ENCODE results near the gene LIN7A. TPM values are rescaled to one million over a fixed set of nuclear protein-coding genes. Genes with fewer than 3 reads are reported as not detected.

Gene LIN7A
- polyA plus RNA-seq, 1 donor from 2014 or later = 31.5 TPM

DNA sequence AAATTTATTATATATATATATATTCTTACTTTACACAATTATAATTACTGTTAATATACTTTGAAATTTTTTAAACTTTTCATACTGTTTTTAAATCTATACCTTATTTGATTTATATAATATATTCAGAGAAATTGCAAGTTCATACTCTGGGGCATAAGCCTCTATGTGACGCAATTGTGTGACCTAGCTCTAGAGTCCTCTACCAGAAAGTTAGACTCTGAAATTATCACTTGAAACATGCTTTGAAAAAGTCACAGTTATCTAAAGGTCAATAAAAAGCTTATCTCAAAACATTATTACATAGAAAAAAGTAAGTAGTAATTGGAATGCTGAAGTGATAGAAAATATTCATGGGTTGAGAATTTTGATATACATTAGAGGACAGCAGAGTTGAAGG lies 93.8 kb downstream of the LIN7A start:
- no peak overlapping the region for H3K27ac ChIP-seq (ENCODE audit: low read length)
- no peak for TF ChIP-seq RAD21 (conservative IDR thresholded peaks at IDR 0.05)
- no peak for TF ChIP-seq EP300 (conservative IDR thresholded peaks at IDR 0.05; ENCODE audit: poor library complexity, severe bottlenecking)
- TF ChIP-seq, protein P1, sequence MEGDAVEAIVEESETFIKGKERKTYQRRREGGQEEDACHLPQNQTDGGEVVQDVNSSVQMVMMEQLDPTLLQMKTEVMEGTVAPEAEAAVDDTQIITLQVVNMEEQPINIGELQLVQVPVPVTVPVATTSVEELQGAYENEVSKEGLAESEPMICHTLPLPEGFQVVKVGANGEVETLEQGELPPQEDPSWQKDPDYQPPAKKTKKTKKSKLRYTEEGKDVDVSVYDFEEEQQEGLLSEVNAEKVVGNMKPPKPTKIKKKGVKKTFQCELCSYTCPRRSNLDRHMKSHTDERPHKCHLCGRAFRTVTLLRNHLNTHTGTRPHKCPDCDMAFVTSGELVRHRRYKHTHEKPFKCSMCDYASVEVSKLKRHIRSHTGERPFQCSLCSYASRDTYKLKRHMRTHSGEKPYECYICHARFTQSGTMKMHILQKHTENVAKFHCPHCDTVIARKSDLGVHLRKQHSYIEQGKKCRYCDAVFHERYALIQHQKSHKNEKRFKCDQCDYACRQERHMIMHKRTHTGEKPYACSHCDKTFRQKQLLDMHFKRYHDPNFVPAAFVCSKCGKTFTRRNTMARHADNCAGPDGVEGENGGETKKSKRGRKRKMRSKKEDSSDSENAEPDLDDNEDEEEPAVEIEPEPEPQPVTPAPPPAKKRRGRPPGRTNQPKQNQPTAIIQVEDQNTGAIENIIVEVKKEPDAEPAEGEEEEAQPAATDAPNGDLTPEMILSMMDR (IDR thresholded peaks at IDR 0.05; ENCODE audit: poor library complexity, severe bottlenecking) = no peak
- TF ChIP-seq POLR2AphosphoS5 (IDR thresholded peaks at IDR 0.05) = no peak
- TF ChIP-seq EZH2 (IDR thresholded peaks at IDR 0.05; ENCODE audit: borderline replicate concordance, insufficient read depth, low read length, poor library complexity, severe bottlenecking) = no peak
- no peak for TF ChIP-seq TAF1 (IDR thresholded peaks at IDR 0.05; ENCODE audit: low read depth)
- TF ChIP-seq, protein P2, sequence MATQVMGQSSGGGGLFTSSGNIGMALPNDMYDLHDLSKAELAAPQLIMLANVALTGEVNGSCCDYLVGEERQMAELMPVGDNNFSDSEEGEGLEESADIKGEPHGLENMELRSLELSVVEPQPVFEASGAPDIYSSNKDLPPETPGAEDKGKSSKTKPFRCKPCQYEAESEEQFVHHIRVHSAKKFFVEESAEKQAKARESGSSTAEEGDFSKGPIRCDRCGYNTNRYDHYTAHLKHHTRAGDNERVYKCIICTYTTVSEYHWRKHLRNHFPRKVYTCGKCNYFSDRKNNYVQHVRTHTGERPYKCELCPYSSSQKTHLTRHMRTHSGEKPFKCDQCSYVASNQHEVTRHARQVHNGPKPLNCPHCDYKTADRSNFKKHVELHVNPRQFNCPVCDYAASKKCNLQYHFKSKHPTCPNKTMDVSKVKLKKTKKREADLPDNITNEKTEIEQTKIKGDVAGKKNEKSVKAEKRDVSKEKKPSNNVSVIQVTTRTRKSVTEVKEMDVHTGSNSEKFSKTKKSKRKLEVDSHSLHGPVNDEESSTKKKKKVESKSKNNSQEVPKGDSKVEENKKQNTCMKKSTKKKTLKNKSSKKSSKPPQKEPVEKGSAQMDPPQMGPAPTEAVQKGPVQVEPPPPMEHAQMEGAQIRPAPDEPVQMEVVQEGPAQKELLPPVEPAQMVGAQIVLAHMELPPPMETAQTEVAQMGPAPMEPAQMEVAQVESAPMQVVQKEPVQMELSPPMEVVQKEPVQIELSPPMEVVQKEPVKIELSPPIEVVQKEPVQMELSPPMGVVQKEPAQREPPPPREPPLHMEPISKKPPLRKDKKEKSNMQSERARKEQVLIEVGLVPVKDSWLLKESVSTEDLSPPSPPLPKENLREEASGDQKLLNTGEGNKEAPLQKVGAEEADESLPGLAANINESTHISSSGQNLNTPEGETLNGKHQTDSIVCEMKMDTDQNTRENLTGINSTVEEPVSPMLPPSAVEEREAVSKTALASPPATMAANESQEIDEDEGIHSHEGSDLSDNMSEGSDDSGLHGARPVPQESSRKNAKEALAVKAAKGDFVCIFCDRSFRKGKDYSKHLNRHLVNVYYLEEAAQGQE (IDR thresholded peaks at IDR 0.05; ENCODE audit: borderline replicate concordance) = no peak
- TF ChIP-seq MXI1 (conservative IDR thresholded peaks at IDR 0.05; ENCODE audit: poor library complexity, severe bottlenecking) = no peak
- TF ChIP-seq SMC3 (conservative IDR thresholded peaks at IDR 0.05; ENCODE audit: poor library complexity) = no peak
- H3K4me3 ChIP-seq (ENCODE audit: low read length) = no peak overlapping the region
- no peaks in the 10 kb centered on the region for H3F3A ChIP-seq (ENCODE audit: insufficient read depth, low read length, poor library complexity, severe bottlenecking)
- no peaks in the 10 kb centered on the region for H3K9me2 ChIP-seq (ENCODE audit: insufficient read depth, low read length)
- H3K9ac ChIP-seq (ENCODE audit: low read length) = no peak overlapping the region
- H2AFZ ChIP-seq (ENCODE audit: low read depth, low read length) = no peak overlapping the region
- no peaks in the 10 kb centered on the region for H3K79me2 ChIP-seq (replicated peaks; ENCODE audit: insufficient read depth, low read length)
- H3K9me3 ChIP-seq (ENCODE audit: low read length) = no peaks in the 10 kb centered on the region
- no peaks in the 10 kb centered on the region for H3K27me3 ChIP-seq (ENCODE audit: insufficient read depth, low read depth, low read length)
- H3K4me2 ChIP-seq (ENCODE audit: low read length) = no peak overlapping the region
- no peaks in the 10 kb centered on the region for H4K20me1 ChIP-seq (ENCODE audit: insufficient read depth)
- no peaks in the 10 kb centered on the region for H3K36me3 ChIP-seq (ENCODE audit: insufficient read depth, low read length)

DNA sequence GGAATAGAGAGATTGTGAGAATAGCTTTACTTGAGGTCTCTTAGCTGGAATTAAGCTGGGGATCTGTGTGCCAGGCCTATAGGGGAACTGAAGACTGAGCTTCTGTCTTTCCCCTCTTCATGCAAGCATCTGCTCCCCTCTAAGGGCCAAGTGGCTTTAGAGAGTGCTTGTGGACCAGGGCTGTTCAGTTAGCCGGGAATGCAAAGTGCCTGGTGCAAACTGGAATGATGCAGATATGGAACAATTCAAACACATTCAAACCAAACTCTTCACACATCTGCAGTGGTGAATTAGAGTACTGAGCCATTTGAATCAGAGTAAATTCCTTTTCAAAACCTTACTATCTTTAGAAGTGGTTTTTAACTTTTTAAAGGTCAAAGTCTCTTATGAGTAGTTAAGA lies 99.0 kb downstream of the LIN7A start:
- H3K4me3 ChIP-seq (ENCODE audit: low read length) = no peak overlapping the region
- no peaks in the 10 kb centered on the region for H3K79me2 ChIP-seq (replicated peaks; ENCODE audit: insufficient read depth, low read length)
- H3K9ac ChIP-seq (ENCODE audit: low read length) = no peak overlapping the region
- no peaks in the 10 kb centered on the region for H3K9me2 ChIP-seq (ENCODE audit: insufficient read depth, low read length)
- no peaks in the 10 kb centered on the region for H3K27me3 ChIP-seq (ENCODE audit: insufficient read depth, low read depth, low read length)
- TF ChIP-seq MXI1 (conservative IDR thresholded peaks at IDR 0.05; ENCODE audit: poor library complexity, severe bottlenecking) (no peak), POLR2AphosphoS5 (IDR thresholded peaks at IDR 0.05) (no peak), TAF1 (IDR thresholded peaks at IDR 0.05; ENCODE audit: low read depth) (no peak), EP300 (conservative IDR thresholded peaks at IDR 0.05; ENCODE audit: poor library complexity, severe bottlenecking) (no peak), RAD21 (conservative IDR thresholded peaks at IDR 0.05) (no peak), SMC3 (conservative IDR thresholded peaks at IDR 0.05; ENCODE audit: poor library complexity) (no peak), EZH2 (IDR thresholded peaks at IDR 0.05; ENCODE audit: borderline replicate concordance, insufficient read depth, low read length, poor library complexity, severe bottlenecking) (no peak)
- TF ChIP-seq, protein P1 (IDR thresholded peaks at IDR 0.05; ENCODE audit: poor library complexity, severe bottlenecking) = no peak
- TF ChIP-seq, protein P2 (IDR thresholded peaks at IDR 0.05; ENCODE audit: borderline replicate concordance) = no peak
- H3K27ac ChIP-seq (ENCODE audit: low read length) = no peak overlapping the region
- no peaks in the 10 kb centered on the region for H3F3A ChIP-seq (ENCODE audit: insufficient read depth, low read length, poor library complexity, severe bottlenecking)
- no peaks in the 10 kb centered on the region for H4K20me1 ChIP-seq (ENCODE audit: insufficient read depth)
- no peak overlapping the region for H2AFZ ChIP-seq (ENCODE audit: low read depth, low read length)
- H3K36me3 ChIP-seq (ENCODE audit: insufficient read depth, low read length) = no peaks in the 10 kb centered on the region
- H3K9me3 ChIP-seq (ENCODE audit: low read length) = no peaks in the 10 kb centered on the region
- H3K4me2 ChIP-seq (ENCODE audit: low read length) = no peak overlapping the region

All from neural cell (in vitro differentiated cells).